Gastroesophageal sphincter (tissue), 3 donors: ENCODE results near the gene NFKBIA.

Experiments
- CTCF ChIP-seq, 4 experiments: fragments of 200-600 bp in 2 of 4; fragments of 450-650 bp in 2 of 4; sonication (generic) in 1 of 4; IDR thresholded peaks; one replicate each; pipeline ENCODE4 v1.5.1; 2017 to 2019; ENCODE audit warnings: antibody characterized with exemption in 4 of 4, mild to moderate bottlenecking in 2 of 4, moderate library complexity in 2 of 4
- EP300 ChIP-seq: sonication (generic); formaldehyde crosslinking; IDR thresholded peaks from one replicate; pipeline ENCODE4 v1.6.1; 2017; ENCODE audit warnings: antibody characterized with exemption, mild to moderate bottlenecking
- POLR2A ChIP-seq, 2 donors: fragments of 450-650 bp; IDR thresholded peaks; one replicate each; pipeline ENCODE4 v1.6.1; 2017; ENCODE audit warnings: antibody characterized with exemption in 2 of 2, mild to moderate bottlenecking in 2 of 2, moderate library complexity in 1 of 2

GRCh38 chr14:35414365-35414764 is 9.8 kb upstream of the NFKBIA start:
- TF ChIP-seq CTCF (IDR thresholded peaks at IDR 0.05) (no peak), POLR2A (IDR thresholded peaks at IDR 0.05) (no peak), EP300 (no peak)
